T-cell (primary cell): ENCODE measurements around the gene PPIF. TPM values are rescaled to one million over a fixed set of nuclear protein-coding genes. Genes with fewer than 3 reads are reported as not detected.

Experiments
- ATAC-seq, 4 experiments: fragments of 200-7000 bp in 3 of 4; fragments of 150-1000 bp in 1 of 4; cut with Tn5 transposase; replicated peaks in 1 of 4; 1 replicate in 3 of 4; 2 replicates in 1 of 4; pipeline ENCODE4 v1.10.0; 2021; ENCODE audit warnings: moderate library complexity in 3 of 4, mild to moderate bottlenecking in 2 of 4, moderate number of reproducible peaks in 1 of 4
- CTCF ChIA-PET, 2 donors: fragments of 300-600 bp; sonication (Branson Sonifier 250); formaldehyde crosslinking; loops; one replicate each; lab custom pipeline; 2022; ENCODE audit warnings: antibody characterized with exemption in 2 of 2; lab: Charles Lee
- POLR2A ChIA-PET, 2 donors: fragments of 300-600 bp; sonication (Branson Sonifier 250); formaldehyde crosslinking; loops; one replicate each; lab custom pipeline; 2022; ENCODE audit warnings: antibody characterized with exemption in 2 of 2; lab: Charles Lee
- DNase-seq, 35 experiments: peaks; one replicate each; pipeline versions ENCODE4 v3.0.0 to v3.0.0-alpha.2; 2013 to 2023
- H3K27ac ChIP-seq: one replicate; pipeline ENCODE4 v1.5.1; 2013; ENCODE audit warnings: low read length
- H3K27me3 ChIP-seq, 2 experiments: replicated peaks in 1 of 2; 1 replicate in 1 of 2; 2 replicates in 1 of 2; pipeline versions ENCODE4 v1.6.1 to v1.7.0; 2013; ENCODE audit warnings: low read length in 1 of 2, mixed read lengths in 1 of 2; ENCODE audit not compliant: control insufficient read depth in 2 of 2, insufficient read depth in 2 of 2; ENCODE audit errors: extremely low read depth in 1 of 2
- H3K36me3 ChIP-seq, 2 donors: 1 replicate in 1 of 2; 2 replicates in 1 of 2; pipeline versions ENCODE4 v1.6.1 to v1.7.0; 2013; ENCODE audit warnings: low read length in 1 of 2; ENCODE audit not compliant: control insufficient read depth in 2 of 2, insufficient read depth in 1 of 2; ENCODE audit errors: extremely low read depth in 1 of 2
- H3K4me1 ChIP-seq, 2 experiments: 1 replicate in 1 of 2; 2 replicates in 1 of 2; pipeline versions ENCODE4 v1.6.1 to v1.7.0; 2013; ENCODE audit warnings: low read length in 2 of 2, mixed read lengths in 1 of 2; ENCODE audit not compliant: insufficient read depth in 2 of 2, control insufficient read depth in 1 of 2; ENCODE audit errors: extremely low read depth in 1 of 2
- H3K4me3 ChIP-seq, 2 donors: 1 replicate in 1 of 2; 2 replicates in 1 of 2; pipeline versions ENCODE4 v1.5.1 to v1.7.0; 2013; ENCODE audit warnings: mild to moderate bottlenecking in 2 of 2, low read length in 1 of 2, moderate library complexity in 1 of 2; ENCODE audit not compliant: control insufficient read depth in 1 of 2; ENCODE audit errors: extremely low read depth in 1 of 2
- H3K9me3 ChIP-seq: 2 replicates; pipeline ENCODE4 v1.7.0; 2013
- H3K27ac Mint-ChIP-seq, 2 donors: one replicate each; pipeline ENCODE4 v1.8.0; 2020 to 2021; ENCODE audit warnings: mild to moderate bottlenecking in 2 of 2, mixed read lengths in 2 of 2
- H3K27me3 Mint-ChIP-seq, 2 donors: one replicate each; pipeline ENCODE4 v1.8.0; 2021 to 2022; ENCODE audit warnings: mixed read lengths in 2 of 2
- H3K36me3 Mint-ChIP-seq: one replicate; pipeline ENCODE4 v1.8.0; 2021; ENCODE audit warnings: mixed read lengths
- H3K4me1 Mint-ChIP-seq, 3 donors: one replicate each; pipeline ENCODE4 v1.8.0; 2020 to 2022; ENCODE audit warnings: mixed read lengths in 3 of 3, mild to moderate bottlenecking in 1 of 3
- H3K4me3 Mint-ChIP-seq, 3 donors: one replicate each; pipeline ENCODE4 v1.8.0; 2020 to 2022; ENCODE audit warnings: mild to moderate bottlenecking in 3 of 3, mixed read lengths in 3 of 3, moderate library complexity in 3 of 3
- H3K9me3 Mint-ChIP-seq, 3 donors: one replicate each; pipeline ENCODE4 v1.8.0; 2020 to 2022; ENCODE audit warnings: mixed read lengths in 3 of 3
- WGBS: methylation state at CpG from one replicate; pipeline ENCODE4 v1.1.5; 2013; ENCODE audit warnings: missing lambda C conversion rate; ENCODE audit not compliant: insufficient coverage; 5-methylcytosine and 5-hydroxymethylcytosine counted together
- total RNA-seq, 35 experiments: library from RNA in 6 of 35; stranded (reverse) in 6 of 35; fragments of 120-200 nt in 1 of 35; gene quantifications; one replicate each; pipeline versions ENCODE4 v1.2.1 to v1.2.4 and lab custom pipeline; 2013 to 2026

PPIF gene
- total RNA-seq, 5 donors from 2014 or later (not counting 1 experiment from before 2014, with no cell fraction given) = 25.6 to 36.2 (median 31.3) TPM

- peaks cover 28 to 80% of the 10 kb centered on the region in 2 experiments for H3K4me1 ChIP-seq
Measured at GRCh38 chr10:79322616-79323543, 24.4 kb upstream of the PPIF start.

DNA sequence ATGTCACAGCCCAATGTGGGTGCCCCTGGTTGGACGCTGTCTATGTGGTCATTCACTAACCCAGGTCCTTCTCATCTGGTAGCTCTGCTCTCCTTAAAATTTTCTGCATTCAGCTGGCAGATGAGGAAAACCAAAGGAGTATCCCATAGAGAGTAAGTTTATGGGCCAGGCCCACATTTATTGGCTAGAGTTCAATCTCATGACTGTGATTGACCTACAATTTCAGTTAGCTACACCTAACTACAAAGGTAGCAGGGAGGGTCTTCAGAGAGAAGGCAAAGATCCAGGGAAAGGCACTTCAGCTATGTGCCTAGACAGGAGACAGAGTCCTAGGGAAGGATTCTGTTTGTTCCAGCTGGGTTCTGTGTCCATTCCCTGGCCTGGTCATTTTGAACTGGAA lies 23.7 kb upstream of the PPIF start:
- Histone ChIP-seq H3K4me3 (no peak overlapping the region), H3K27me3 (no peaks in the 10 kb centered on the region), H3K27ac (peak overlapping the region; percentile 65), H3K9me3 (no peaks in the 10 kb centered on the region), H3K36me3 (no peaks in the 10 kb centered on the region), H3K4me1 (peaks cover 26 to 72% of the 10 kb centered on the region in 2 experiments)
- Mint-ChIP-seq H3K4me3 (peak overlapping the region in 2 of 3 donors; percentile 62 to 75), H3K27me3 (no peaks in the 10 kb centered on the region), H3K27ac (peak overlapping the region; percentile 95 to 98), H3K36me3 (no peaks in the 10 kb centered on the region), H3K4me1 (peaks cover 55 to 66% (median 65%) of the 10 kb centered on the region in 3 donors), H3K9me3 (peaks cover 0 to 5% (median 4%) of the 10 kb centered on the region in 3 donors)
- ChIA-PET POLR2A (interaction anchor here in 1 of 2 donors (0.7 to 1.1 kb wide), 2 partner anchors 11 to 1175 kb away, joined by 3 read pairs; no protein-coding TSS in a partner anchor), CTCF (interaction anchor here (0.6 to 1.7 kb wide), 7 partner anchors 18 to 1278 kb away, joined by 3 to 5 read pairs (median 3); no protein-coding TSS in a partner anchor)
- 17% methylated on average over 1 of the region's 1 CpG for WGBS
- no peak for ATAC-seq
- DNase-seq = no peak

More at GRCh38 chr10:79322616-79323543, 24.4 kb upstream of the PPIF start:
- CTCF ChIA-PET = interaction anchor here (0.6 to 1.7 kb wide), 12 partner anchors 10 to 1277 kb away, joined by 3 to 5 read pairs (median 3); no protein-coding TSS in a partner anchor
- H3K36me3 Mint-ChIP-seq = no peaks in the 10 kb centered on the region
- no peaks in the 10 kb centered on the region for H3K9me3 ChIP-seq
- H3K27me3 ChIP-seq = no peaks in the 10 kb centered on the region
- WGBS = 14% methylated on average over 14 of the region's 15 CpGs
- H3K27me3 Mint-ChIP-seq = no peaks in the 10 kb centered on the region
- peak overlapping the region; percentile 65 for H3K27ac ChIP-seq
- peak overlapping the region; percentile 14 to 60 for H3K4me3 ChIP-seq
- peak overlapping the region; percentile 62 to 75 (median 70) for H3K4me3 Mint-ChIP-seq
- POLR2A ChIA-PET = interaction anchor here in 1 of 2 donors (0.6 to 1.1 kb wide), 2 partner anchors 12 to 80 kb away, joined by 3 to 5 read pairs; no protein-coding TSS in a partner anchor
- peaks cover 0 to 7% (median 5%) of the 10 kb centered on the region in 3 donors for H3K9me3 Mint-ChIP-seq
- H3K27ac Mint-ChIP-seq = peak overlapping the region; percentile 95 to 98
- DNase-seq = peak; percentile 71 to 91 (median 86)
- no peaks in the 10 kb centered on the region for H3K36me3 ChIP-seq
- H3K4me1 Mint-ChIP-seq = peaks cover 63 to 73% (median 72%) of the 10 kb centered on the region in 3 donors
- peak; percentile 93 to 98 (median 96) for ATAC-seq

DNA sequence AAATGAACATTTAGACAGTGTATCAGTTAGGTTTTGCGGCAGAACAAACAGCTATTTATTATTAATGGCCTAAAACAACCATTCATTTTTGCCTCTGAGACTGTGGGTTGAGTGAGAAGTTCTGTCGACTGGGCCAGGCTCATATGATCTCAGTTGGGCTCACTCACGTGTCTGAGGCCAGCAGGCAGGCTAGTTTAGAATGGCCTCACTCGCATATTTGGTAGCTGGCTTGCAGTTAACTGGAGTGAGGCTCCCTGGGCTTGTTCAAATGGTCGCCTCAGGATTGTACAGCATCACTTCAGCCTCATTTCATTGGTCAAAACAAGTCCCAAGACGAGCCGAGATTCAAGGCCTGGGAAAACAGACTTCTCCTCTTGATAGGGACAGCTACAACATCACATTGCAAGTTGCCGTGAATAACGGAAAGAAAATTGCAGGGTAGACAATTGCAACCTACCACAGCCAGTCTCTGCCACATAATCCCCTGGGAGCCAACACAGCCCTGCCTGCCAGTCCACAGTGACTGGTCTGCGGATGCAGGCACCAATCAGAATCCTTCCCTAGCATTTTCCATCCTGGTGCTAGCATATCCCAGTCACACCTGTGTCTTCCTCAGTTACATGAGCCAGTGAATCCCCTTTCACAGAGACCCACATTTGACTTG lies 23.1 kb upstream of the PPIF start:
- peaks cover 26 to 67% of the 10 kb centered on the region in 2 experiments for H3K4me1 ChIP-seq
- 95% methylated on average over 8 of the region's 10 CpGs for WGBS
- Mint-ChIP-seq H3K9me3 (no peaks in the 10 kb centered on the region), H3K27ac (peak overlapping the region in 1 of 2 donors; percentile 33), H3K27me3 (no peaks in the 10 kb centered on the region), H3K36me3 (no peaks in the 10 kb centered on the region), H3K4me1 (peaks cover 50 to 60% (median 59%) of the 10 kb centered on the region in 3 donors), H3K4me3 (no peak overlapping the region)
- H3K36me3 ChIP-seq = no peaks in the 10 kb centered on the region
- POLR2A ChIA-PET = interaction anchor here in 1 of 2 donors (0.7 kb wide), 1 partner anchor 1174 kb away, joined by 3 read pairs; no protein-coding TSS in a partner anchor
- CTCF ChIA-PET = interaction anchor here in 1 of 2 donors (0.8 to 1.7 kb wide), 4 partner anchors 17 to 1278 kb away, joined by 3 to 5 read pairs (median 3); no protein-coding TSS in a partner anchor
- ATAC-seq (no peak), DNase-seq (no peak)
- H3K4me3 ChIP-seq = no peak overlapping the region
- H3K27me3 ChIP-seq = no peaks in the 10 kb centered on the region
- no peaks in the 10 kb centered on the region for H3K9me3 ChIP-seq
- H3K27ac ChIP-seq = peak overlapping the region; percentile 65

DNA sequence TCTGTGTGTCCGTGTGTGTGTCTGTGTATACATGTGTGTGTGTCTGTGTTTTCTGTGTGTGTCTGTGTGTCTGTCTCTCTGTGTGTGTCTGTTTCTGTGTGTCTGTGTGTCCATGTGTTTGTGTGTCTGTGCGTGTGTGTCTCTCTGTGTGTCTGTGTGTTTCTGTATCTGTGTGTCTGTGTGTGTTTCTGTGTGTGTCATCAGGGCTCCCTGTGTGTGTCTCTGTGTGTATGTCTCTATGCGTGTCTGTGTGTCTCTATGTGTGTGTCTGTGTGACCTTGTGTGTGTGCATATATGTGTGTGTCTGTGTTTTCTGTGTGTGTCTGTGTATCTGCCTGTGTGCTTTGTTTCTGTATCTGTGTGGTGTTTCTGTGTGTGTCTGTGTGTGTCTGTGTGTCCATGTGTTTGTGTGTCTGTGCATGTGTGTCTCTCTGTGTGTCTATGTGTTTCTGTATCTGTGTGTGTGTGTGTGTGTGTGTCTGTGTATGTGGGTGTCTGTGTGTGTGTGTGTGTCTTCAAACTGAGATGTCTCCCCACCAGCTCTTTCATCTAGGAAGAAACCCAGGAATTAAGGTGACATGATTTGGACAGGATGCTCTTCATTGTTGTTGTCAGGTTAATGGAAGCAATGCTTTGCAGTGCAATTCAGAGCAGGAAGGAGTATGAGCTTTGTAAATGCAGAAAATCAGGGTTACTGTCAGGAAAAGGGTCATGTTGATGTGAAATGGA lies 20.7 kb upstream of the PPIF start:
- H3K36me3 Mint-ChIP-seq = no peaks in the 10 kb centered on the region
- H3K27me3 Mint-ChIP-seq = no peaks in the 10 kb centered on the region
- Histone ChIP-seq H3K27me3 (no peaks in the 10 kb centered on the region), H3K4me3 (no peak overlapping the region), H3K36me3 (no peaks in the 10 kb centered on the region), H3K9me3 (no peaks in the 10 kb centered on the region), H3K4me1 (peaks cover 27 to 49% of the 10 kb centered on the region in 2 experiments), H3K27ac (no peak overlapping the region)
- DNase-seq (no peak), ATAC-seq (no peak)
- POLR2A ChIA-PET = no interaction called here
- no peak overlapping the region for H3K4me3 Mint-ChIP-seq
- CTCF ChIA-PET = no interaction called here
- 100% methylated on average over 3 of the region's 3 CpGs for WGBS
- no peaks in the 10 kb centered on the region for H3K9me3 Mint-ChIP-seq
- H3K4me1 Mint-ChIP-seq = peaks cover 35 to 51% (median 45%) of the 10 kb centered on the region in 3 donors
- no peak overlapping the region for H3K27ac Mint-ChIP-seq

GRCh38 chr10:79327090-79327457 lies 20.2 kb upstream of the PPIF start:
- no peak for DNase-seq
- peaks cover 26 to 49% of the 10 kb centered on the region in 2 experiments for H3K4me1 ChIP-seq
- H3K27me3 Mint-ChIP-seq = no peaks in the 10 kb centered on the region
- H3K9me3 ChIP-seq = no peaks in the 10 kb centered on the region
- no peak overlapping the region for H3K27ac Mint-ChIP-seq
- 96% methylated on average over 7 of the region's 8 CpGs for WGBS
- H3K4me3 ChIP-seq = no peak overlapping the region
- no peaks in the 10 kb centered on the region for H3K36me3 Mint-ChIP-seq
- ChIA-PET POLR2A (no interaction called here), CTCF (no interaction called here)
- H3K9me3 Mint-ChIP-seq = no peaks in the 10 kb centered on the region
- H3K4me1 Mint-ChIP-seq = peaks cover 35 to 51% (median 45%) of the 10 kb centered on the region in 3 donors
- ATAC-seq = no peak
- H3K4me3 Mint-ChIP-seq = no peak overlapping the region
- no peaks in the 10 kb centered on the region for H3K27me3 ChIP-seq
- H3K36me3 ChIP-seq = no peaks in the 10 kb centered on the region
- no peak overlapping the region for H3K27ac ChIP-seq
